GM20431 (cell line): ENCODE measurements around the gene UBL5.

Experiments used
- in situ Hi-C: fragments of 300-500 bp; cut with MseI, MboI; formaldehyde crosslinking; loops from one replicate; pipeline ENCODE4 v1.15.0; 2020; ENCODE audit warnings: low sequenced_read_pairs; ENCODE audit not compliant: unreplicated experiment

Gene UBL5

DNA sequence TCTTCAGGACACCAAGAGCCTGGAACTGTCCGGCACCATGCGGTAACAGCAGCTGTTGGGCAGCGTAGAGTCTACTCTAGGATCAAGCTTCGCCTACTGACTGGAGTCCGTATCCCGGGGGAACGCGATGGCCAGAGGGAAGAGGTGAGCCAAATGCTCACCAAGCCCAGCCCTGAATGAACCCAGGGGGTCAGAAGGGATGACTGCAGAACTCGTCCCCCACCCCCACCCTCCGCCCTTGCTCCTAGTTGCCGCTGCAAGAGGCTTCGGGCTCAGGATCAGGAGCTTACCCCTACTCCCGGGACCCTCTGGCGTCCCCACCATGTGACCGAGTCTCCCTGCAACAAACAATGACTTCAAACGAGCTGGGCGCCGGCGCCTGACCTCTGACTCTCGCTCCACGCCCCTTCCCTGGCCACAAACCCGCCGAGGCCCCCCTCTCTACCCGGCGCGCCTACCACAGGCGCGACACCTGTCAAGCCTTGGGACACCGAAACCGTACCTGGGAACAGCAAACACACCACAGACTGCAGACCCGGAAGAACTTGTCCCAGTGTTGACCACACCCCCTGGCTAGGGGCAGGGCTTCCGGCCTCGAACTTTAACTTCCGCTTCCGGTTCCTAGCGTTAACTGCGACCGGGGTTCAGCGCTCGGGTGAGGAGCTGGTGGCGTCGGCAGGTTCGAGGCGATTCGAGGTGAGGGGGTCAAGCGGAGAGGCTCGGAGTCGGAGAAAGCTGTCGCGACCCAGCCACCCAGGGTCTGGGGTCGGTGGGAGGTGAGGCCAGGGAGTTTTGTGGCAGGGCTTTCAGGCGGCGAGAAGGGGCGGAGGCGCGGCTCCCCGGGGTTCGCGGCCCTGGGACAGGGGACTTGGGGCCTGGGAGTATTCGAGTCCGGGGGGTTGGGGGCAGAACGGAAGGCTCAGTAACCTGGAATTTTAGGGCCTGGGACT, at the start of gene UBL5:
Gene UBL5, plus strand, starts transcription at position 630 of the 950 bp plus-strand sequence. CDS start 420 bp downstream, outside the sequence.
- in situ Hi-C loops, result no loop called here

GRCh38 chr19:9782338-9782737, 45.4 kb upstream of the UBL5 start:
- in situ Hi-C loops, result loop anchor here (25.0 kb wide), 2 partner anchors 470 to 645 kb away; partner anchors contain the start of genes OR7G3, ZNF317, ZNF559 and ZNF699

- in situ Hi-C loops, result loop anchor here (25.0 kb wide), 2 partner anchors 472 to 647 kb away; partner anchors contain the start of genes OR7G3, ZNF317, ZNF559 and ZNF699
These were observed 43.6 kb upstream of the UBL5 start for GRCh38 chr19:9784163-9784496.

DNA sequence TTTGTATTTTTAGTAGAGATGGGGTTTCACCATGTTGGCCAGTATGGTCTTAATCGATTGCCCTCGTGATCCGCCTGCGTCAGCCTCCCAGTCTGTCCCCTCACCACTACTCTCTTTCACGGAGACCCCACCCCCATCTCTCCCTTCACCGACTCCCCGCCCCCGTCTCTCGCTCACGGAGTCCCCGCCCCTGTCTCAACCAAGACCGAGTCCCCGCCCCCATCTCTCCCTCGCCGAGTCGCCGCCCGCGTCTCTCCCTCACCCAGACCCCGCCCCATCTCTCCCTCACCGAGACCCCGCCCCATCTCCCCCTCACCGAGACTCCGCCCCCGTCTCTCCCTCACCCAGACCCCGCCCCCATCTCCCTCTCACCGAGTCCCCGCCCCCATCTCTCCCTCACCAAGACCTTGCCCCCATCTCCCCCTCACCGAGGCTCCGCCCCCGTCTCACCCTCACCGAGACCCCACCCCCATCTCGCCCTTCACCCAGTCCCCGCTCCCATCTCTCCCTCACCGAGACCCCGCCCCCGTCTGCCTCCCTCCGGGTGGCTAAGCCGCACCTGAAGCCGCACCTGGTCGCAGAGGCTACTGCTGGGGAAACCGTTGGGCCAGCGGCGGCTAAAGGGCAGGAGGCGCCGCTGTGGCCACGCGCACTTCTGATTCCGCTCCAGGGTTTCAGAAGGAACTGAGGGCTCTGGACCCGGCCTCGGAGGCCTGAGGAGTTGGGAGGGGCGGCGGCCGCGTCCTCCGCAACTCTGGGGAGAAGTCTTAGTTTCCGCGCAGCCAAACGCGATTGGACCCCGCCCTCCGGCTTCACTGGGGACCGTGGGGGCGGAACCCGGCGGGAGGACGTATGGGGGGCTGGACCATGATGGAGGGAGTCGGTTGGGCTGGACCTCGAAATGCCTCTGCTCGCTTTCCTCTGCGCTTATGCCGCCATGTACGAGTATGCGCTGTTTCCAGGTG, 42.1 kb upstream of the UBL5 start:
- in situ Hi-C loops, result loop anchor here (25.0 kb wide), 2 partner anchors 473 to 648 kb away; partner anchors contain the start of genes OR7G3, ZNF317, ZNF559 and ZNF699

DNA sequence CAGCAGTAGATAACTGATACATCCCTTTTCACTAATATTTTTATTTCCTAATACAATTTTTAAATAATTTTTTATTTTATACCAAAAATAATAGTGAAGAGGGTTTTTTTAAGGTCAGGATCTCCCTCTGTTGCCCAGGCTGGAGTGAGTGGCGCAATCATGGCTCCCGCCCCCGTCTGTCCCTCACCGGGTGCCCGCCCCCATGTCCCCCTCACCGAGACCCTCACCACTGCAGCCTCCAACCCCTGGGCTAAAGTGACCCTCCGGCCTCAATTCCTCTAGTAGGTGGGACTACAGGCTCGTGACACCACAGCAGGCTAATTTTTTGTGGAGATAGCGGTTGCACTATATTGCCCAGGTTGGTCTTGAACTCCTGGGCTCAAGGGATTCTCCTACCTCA, 41.4 kb upstream of the UBL5 start:
- in situ Hi-C loops, result loop anchor here (25.0 kb wide), 2 partner anchors 474 to 649 kb away; partner anchors contain the start of genes OR7G3, ZNF317, ZNF559 and ZNF699

GRCh38 chr19:9786819-9787218, 40.9 kb upstream of the UBL5 start:
- in situ Hi-C loops, result loop anchor here (25.0 kb wide), 2 partner anchors 475 to 650 kb away; partner anchors contain the start of genes OR7G3, ZNF317, ZNF559 and ZNF699

GRCh38 chr19:9788604-9789003, 39.1 kb upstream of the UBL5 start:
- in situ Hi-C loops, result loop anchor here (25.0 kb wide), 2 partner anchors 476 to 651 kb away; partner anchors contain the start of genes OR7G3, ZNF317, ZNF559 and ZNF699

GRCh38 chr19:9789066-9789465, 38.7 kb upstream of the UBL5 start:
- in situ Hi-C loops, result loop anchor here (25.0 kb wide), 2 partner anchors 477 to 652 kb away; partner anchors contain the start of genes OR7G3, ZNF317, ZNF559 and ZNF699

DNA sequence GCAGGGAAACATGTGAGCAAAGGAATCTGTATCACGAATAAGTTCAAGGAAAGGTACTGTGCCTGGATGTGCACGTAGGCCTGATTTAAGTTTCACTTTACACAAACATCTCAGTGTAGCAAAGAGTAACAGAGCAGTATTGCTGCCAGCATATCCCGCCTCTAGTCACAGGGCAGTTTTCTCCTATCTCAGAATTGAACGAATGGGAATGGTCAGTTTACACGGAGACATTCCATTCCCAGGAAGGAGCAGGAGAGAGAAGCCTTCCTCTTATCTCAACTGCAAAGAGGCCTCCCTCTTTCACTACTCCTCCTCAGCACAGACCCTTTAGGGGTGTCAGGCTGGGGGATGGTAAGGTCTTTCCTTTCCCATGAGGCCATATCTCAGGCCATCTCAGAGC, 38.1 kb upstream of the UBL5 start:
- in situ Hi-C loops, result loop anchor here (25.0 kb wide), 2 partner anchors 477 to 652 kb away; partner anchors contain the start of genes OR7G3, ZNF317, ZNF559 and ZNF699

- in situ Hi-C loops, result loop anchor here (10.0 to 25.0 kb wide), 4 partner anchors 166 to 654 kb away; partner anchors contain the start of genes OR7G3, ZNF317, ZNF559 and ZNF561
These were observed 36.7 kb upstream of the UBL5 start for GRCh38 chr19:9791073-9791367.

GRCh38 chr19:9791552-9792205, 36.0 kb upstream of the UBL5 start:
- in situ Hi-C loops, result loop anchor here (10.0 to 25.0 kb wide), 4 partner anchors 167 to 654 kb away; partner anchors contain the start of genes OR7G3, ZNF317, ZNF559 and ZNF561

GRCh38 chr19:9792206-9793070, 35.3 kb upstream of the UBL5 start:
- in situ Hi-C loops, result loop anchor here (10.0 to 25.0 kb wide), 4 partner anchors 168 to 655 kb away; partner anchors contain the start of genes OR7G3, ZNF317, ZNF559 and ZNF561

DNA sequence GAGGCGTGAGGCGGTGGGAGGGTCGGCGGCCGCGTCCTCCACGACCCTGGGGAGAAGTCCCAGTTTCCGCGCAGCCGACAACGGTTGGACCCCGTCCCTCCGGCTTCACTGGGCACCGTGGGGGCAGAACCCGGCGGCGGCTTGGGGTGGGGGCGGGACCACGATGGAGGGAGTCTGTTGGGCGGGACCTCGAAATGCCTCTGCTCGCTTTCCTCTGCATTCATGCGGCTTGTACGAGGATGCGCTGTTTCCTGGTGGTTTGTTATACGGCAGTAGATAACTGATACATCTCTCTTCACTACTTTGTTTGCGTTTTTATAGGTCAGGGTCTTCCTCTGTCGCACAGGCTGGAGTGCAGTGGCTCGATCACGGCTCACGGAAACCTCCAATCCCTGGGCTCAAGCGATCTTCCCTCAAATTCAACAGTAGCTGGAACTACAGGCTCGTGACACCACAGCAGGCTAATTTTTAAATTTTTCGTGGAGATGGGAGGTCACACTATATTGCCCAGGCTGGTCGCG, 34.6 kb upstream of the UBL5 start:
- in situ Hi-C loops, result loop anchor here (10.0 to 25.0 kb wide), 4 partner anchors 168 to 656 kb away; partner anchors contain the start of genes OR7G3, ZNF317, ZNF559 and ZNF561

DNA sequence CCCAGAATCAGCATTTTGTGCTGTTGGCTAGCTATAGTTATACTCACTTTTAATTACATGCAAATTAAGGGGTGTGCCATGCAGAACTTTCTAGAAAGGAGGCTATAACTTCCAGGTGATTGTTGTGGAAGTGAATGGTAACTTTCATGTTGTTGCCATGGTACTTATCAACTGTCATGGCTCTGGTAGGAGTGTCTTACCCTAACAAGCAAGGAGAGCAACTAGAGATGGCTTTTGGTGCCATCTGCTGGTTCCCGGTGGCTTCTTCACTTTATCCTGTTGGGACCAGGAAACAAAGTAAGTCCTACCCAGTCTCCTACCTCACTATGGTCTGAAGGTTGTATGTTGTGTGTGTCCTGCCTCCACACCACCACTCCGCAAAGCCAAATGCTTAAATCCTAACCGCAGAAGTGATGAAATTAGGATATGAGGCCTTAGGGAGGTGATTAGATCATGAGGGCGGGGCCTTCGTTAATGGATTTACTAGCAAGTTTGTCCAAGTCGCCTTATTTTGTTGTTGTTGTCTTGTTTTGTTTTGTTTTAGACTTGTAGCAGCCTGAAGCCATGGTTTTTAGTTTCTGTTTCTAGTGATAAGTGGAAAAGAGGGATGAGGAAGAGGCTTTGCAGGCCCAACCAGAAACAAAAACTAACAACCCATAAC, 31.5 kb upstream of the UBL5 start:
- in situ Hi-C loops, result loop anchor here (10.0 to 25.0 kb wide), 4 partner anchors 171 to 659 kb away; partner anchors contain the start of genes OR7G3, ZNF317, ZNF559 and ZNF561

GRCh38 chr19:9797871-9798270, 29.8 kb upstream of the UBL5 start:
- in situ Hi-C loops, result loop anchor here (10.0 to 25.0 kb wide), 4 partner anchors 173 to 661 kb away; partner anchors contain the start of genes OR7G3, ZNF317, ZNF559 and ZNF561

DNA sequence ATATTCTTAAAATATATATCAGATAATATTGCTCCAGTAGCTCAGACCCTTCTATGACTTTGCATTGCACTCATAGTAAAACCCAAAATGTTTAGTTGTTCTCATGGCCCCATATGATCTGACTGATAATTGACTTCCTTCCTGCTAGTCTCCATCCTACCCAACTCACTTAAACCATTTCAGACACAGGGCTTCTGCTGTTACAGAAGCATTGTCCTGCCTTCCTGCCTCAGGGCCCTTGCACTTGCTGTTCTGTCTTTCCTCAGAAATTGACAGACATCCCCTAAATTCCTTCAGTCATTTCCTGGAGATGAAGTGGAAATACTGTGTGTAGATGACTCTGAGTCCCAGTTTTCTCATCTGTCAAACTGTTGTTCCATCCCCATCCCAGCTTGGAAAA, 28.6 kb upstream of the UBL5 start:
- in situ Hi-C loops, result loop anchor here (10.0 to 25.0 kb wide), 4 partner anchors 174 to 662 kb away; partner anchors contain the start of genes OR7G3, ZNF317, ZNF559 and ZNF561

DNA sequence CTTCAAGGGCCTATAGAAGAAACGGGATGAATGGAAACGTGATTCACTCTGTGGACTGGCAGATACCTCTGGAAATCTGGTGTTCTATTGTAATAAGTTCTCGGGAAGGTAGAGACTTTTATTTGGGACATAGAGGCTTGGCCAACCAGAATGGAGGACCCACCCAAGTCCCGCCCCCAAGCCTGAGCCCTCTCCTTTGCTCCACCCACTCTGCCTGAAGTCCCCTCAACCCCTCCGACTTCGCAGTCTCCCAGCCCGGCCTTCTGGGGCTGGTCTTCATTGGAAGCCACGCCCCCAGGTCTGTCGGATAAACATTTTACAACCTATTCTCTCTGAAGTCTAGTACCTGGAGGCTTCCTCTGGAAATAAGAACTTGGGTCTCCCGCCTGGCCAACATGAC, 25.7 kb upstream of the UBL5 start:
- in situ Hi-C loops, result no loop called here
